GM21717 (cell line): ENCODE measurements around the gene CAB39.

Experiments used
- ATAC-seq: cut with Tn5 transposase; IDR thresholded peaks from one replicate; pipeline ENCODE4 v1.9.1; 2021; ENCODE audit warnings: mild to moderate bottlenecking, moderate library complexity; ENCODE audit not compliant: unreplicated experiment

Gene CAB39

DNA sequence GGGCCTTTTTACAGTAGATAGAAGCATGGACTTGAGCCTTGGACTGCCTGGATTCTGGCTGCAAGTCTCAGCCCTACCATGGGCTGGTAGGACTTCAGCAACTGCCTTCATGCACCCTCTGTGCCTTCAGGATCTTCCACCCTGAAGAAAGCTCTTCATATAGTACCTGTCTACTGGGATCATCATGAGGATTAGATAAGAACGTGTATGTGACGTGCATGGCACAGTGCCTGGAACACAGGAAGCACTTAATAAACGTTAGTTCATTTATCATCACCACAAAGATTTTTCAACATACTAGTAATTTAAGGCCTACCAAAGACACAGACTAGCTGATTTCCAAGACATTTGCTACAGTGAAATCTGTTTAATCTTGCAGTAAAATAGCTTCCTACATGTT lies 98.9 kb downstream of the CAB39 start:
- ATAC-seq = no peak

DNA sequence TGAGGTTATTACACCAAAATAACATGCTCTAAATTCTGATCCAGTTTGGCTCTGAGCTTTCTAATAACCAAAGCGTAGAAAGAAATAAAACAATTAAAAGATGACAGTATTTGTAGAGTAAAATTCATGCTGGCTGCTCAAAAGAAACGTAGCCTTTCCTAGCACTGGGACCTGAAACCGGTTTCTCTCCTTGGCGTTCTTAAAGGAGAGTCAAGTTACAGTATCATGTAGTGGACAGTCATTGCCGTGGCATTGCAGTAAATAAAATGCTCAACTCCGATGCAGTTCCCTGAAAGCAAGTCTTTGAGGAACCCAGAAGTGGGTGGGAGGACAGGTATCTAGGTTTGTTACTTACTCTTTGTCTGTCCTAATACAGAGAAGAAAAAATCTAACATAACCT lies 99.4 kb downstream of the CAB39 start:
- ATAC-seq = no peak

- ATAC-seq = no peak
These were observed 102.0 kb downstream of the CAB39 start for GRCh38 chr2:230814616-230815015.

DNA sequence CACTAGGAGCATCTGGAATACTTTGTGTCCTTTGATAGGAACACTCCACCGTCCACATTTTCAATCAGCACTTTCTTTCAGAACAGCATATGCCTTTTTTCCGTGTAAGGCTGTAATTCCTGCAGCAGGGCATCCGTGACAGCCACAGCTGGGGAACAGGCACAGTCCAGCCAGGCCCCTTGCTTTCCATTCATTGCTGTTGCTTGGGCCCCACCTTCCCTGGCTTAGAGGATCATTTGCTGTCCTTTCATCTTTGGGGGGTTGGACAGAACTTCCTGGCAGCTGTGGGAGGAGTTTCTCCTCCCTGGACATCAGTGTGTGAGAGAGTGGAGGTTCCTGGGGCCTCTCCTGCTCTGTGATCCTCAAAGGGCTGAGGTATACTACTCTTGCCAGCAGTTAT lies 102.4 kb downstream of the CAB39 start:
- no peak for ATAC-seq

GRCh38 chr2:230816735-230817134 lies 104.1 kb downstream of the CAB39 start:
- no peak for ATAC-seq

GRCh38 chr2:230819433-230819832 lies 106.8 kb downstream of the CAB39 start:
- no peak for ATAC-seq

DNA sequence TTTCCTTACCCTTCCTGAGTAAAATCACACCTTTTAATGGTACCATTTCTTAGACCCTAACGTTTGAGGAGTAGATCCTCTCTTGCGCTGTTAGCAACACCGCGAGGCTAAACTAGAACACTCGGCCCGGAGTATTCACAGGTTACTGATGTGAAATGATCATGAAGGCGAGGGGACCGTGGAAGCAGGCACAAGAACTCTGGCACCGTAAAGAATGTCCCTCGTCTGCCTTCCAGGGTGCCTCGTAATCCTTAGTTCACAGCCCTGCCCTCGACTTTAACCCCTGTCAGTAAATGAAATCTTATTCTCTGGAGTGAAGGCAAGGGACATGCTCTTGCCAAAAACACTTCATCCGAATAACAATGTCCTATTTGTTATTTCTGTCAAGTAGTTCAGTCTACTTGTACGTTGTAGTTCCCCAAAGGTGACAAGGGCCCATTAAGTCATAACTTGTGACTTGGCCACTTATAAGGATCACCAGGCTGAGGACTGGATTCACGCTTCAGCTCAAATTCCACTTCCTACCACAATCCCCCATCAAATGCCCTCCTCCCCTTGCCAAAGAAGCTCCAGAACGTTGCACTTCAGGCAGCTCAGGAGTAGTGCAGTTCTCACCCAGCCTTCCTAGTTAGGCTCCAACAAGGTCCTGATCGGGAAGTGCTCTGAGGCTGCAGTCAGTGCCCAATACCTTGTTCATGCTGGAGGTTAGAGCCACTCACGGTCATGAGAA lies 108.8 kb downstream of the CAB39 start:
- ATAC-seq = no peak

GRCh38 chr2:230821991-230822520 lies 109.4 kb downstream of the CAB39 start:
- ATAC-seq = no peak

DNA sequence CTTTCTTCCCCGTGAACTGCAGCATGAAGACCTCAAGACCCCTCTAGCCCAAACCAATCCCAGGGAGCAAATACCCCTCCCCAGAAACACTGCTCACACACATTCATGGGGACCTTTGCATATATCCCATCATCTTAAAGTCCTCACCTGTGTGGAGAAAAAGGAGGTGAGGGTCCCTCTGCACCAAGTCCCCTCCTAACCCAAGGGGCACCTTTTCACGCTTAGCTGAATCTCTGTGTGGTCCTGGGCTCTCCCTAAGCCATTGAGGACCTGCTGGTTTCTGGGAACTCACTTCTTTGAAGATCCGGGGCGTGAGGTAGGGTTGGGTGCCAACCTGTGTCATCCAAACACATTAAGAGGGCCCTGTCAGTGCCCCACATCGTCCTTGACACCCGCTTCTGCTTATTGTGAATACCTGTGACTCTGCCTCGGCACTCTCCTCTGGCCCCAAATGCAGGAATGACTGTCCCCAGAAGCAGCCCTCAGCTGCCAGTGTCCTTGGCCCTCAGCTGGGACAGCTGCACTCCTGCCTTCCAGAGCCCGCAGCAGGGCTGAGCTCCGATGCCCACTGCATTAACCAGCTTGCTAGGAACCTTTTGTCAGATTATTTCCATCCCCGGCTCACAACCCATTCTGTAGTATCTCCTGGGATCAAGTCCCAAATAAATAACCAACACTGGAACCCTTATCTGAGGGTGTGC lies 110.8 kb downstream of the CAB39 start:
- ATAC-seq = no peak

DNA sequence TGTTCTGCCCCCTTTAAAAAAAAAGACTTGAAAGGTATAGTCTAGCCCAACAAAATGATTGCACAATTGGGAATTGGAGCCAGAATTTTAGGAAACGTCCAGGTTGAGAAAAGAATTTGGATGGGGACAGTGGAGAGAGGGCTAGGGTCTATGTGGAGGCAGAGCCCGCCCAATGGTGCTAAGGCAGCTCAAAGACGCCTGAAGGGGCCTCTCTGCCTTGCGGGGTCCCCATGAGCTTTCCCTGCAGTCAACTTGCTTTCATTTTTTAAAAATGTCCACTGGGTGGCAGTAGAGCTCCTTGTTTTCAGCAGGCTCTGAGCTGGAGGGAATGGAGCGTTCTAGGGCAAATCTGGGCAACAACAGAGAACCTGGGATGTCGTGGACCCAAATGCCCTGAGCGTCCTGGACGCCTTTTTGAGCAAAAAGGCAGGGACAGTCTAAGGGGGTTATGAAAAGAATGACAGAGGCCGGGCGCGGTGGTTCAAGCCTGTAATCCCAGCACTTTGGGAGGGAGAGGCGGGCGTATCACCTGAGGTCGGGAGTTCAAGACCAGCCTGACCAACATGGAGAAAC lies 111.8 kb downstream of the CAB39 start:
- no peak for ATAC-seq

GRCh38 chr2:230825354-230825753 lies 112.7 kb downstream of the CAB39 start:
- no peak for ATAC-seq

DNA sequence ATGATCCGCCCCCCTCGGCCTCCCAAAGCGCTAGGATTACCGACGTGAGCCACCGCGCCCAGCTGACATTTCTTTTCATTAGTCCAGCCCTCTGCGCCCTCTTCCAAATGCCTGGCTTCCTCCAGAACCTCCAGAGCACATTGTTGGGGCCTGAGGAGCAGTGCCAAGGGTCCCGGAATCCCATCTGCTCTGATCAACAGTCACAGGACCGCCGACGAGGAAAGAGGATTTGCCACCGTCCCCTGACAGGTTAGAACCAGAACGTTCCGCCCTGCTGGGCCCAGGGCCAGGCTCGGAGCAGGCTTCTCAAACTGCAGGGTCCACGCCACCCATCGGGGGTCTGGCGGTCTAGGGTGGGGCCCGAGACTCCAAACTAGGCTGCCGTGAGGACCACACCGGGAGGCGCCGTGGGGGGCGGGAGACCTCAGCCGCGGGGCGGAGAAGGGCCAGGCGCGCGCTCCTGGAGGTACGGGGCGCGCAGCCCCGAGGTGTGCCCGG lies 115.2 kb downstream of the CAB39 start:
- ATAC-seq = no peak

- ATAC-seq = no peak
These were observed 115.8 kb downstream of the CAB39 start for GRCh38 chr2:230828272-230828961.

DNA sequence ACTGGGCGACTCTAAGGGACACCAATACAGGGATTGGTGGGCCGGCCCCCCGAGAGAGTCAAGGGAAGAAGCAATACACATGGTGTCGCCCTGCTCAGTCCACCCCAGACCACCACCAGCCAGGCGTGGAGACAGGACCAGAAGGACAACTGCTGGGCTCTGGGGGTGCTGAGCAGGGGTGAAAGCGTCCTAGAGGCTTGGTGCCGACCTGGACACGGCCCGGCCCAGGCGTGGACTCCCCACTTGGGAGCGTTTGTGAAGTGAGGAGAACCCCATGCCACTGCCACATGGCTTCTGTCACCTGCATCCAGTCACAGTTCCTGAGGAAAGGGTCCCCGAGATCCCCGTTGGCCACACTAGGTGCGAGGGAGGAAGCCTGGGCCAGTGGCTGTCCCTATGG lies 116.7 kb downstream of the CAB39 start:
- no peak for ATAC-seq

DNA sequence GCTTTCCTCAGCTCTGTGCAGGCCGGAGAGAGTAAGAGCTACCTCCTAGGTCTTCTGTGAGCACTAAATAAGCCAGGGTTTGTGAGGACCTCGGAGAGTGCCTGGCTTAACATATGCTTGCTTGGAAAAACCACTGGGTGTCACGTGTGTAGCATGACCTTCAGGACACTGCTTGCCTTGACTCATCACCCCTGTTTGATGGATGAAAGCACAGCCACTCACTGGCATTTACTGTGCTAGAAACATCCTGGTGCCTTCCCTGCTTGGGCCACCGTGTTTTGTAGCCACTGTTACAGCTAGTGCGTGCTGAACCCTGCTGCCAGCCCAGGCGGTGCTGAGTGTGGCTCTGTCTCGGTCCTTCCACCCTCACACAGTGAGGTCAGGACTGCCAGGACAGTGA lies 117.3 kb downstream of the CAB39 start:
- no peak for ATAC-seq

GRCh38 chr2:230830428-230830827 lies 117.8 kb downstream of the CAB39 start:
- ATAC-seq = no peak

- ATAC-seq = no peak
These were observed 127.7 kb downstream of the CAB39 start for GRCh38 chr2:230840301-230840700.

GRCh38 chr2:230842473-230842872 lies 129.8 kb downstream of the CAB39 start:
- no peak for ATAC-seq

GRCh38 chr2:230843132-230843531 lies 130.5 kb downstream of the CAB39 start:
- no peak for ATAC-seq

GRCh38 chr2:230846360-230846759 lies 133.7 kb downstream of the CAB39 start:
- ATAC-seq = no peak

DNA sequence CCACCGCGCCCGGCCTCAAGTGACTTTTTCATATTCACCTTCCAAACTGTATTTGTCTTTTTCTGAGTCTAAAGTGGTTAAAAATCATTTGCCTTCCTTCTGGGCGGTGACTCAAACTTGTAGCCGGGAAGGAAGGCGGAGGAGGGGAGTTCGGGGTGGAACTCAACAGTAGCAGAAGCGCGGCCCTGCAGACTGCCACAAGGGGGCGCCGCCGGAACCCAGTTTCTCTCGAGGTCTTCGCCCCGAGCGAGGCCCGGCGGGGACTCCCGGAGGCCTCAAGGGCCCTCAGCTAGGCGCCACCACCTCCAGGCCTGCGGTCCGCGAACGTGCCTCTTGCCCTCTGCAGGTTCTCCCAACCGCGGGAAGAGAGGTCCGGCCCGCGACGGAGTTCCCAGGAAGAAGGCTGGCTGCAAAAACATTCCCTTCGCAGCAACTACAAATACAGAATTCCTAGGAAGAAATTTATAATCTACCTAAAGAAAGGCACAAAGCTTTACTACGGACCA lies 135.3 kb downstream of the CAB39 start:
- peak; percentile 90 for ATAC-seq
